ENCODE measurements around the gene ABHD17C. TPM values are rescaled to one million over a fixed set of nuclear protein-coding genes. Genes with fewer than 3 reads are reported as not detected.
"Not testable (repeated sequence)": the region's sequence is repeated elsewhere in the genome, so short reads cannot be mapped to it uniquely, and the experiment has no call there.

Gene ABHD17C
- total RNA-seq, 1 donor from 2014 or later: 12.6 TPM

DNA sequence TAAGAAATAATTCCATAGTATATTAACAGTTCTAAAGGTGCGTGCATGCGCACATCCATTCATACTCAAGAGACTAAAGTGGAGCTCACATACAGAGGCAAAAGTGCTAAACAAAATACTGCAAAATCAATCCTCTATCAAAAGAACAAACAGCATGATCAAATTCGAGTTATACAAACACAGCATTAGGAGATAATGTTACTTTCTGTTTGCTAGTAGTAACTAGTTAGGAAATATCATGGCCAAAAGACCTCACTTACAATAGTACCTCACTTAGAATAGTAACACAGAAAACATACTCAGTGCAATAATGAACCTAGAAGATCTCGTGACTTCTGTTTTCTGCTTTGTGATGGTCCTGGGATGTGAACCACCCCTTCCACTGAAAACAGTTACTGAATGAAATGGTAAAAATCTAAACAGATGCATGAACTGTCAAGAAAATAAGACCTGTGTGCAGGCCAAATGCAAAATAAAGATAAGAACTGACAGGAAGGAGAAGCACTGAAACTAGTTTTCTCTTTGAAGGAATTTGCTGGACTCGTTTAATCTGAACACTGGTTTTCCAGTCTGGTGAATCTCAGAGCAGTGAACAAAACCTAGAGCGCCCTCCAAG is 63.1 kb downstream of the ABHD17C start:
- no peak for FAIRE-seq
- no peak for DNase-seq (ENCODE audit: low spot score in 2 of 2)

DNA sequence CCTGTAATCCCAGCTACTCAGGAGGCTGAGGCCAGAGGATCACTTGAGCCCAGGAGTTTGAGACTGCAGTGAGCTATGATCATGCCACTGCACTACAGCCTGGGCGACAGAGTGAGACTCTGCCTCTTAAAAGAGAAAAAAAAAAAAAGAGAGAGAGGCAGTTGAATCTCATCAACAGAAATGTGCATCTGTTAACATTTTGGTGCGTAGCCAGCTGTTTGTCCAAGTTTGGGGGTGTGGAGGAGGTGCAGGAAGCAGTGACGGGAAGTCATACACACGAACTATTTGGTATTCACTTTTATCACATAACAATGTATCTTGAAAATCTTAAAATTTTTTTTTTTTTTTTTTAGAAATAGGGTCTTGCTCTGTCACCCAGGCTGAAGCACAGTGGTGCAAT is 65.8 kb downstream of the ABHD17C start:
- no peak for DNase-seq (ENCODE audit: low spot score in 2 of 2)

DNA sequence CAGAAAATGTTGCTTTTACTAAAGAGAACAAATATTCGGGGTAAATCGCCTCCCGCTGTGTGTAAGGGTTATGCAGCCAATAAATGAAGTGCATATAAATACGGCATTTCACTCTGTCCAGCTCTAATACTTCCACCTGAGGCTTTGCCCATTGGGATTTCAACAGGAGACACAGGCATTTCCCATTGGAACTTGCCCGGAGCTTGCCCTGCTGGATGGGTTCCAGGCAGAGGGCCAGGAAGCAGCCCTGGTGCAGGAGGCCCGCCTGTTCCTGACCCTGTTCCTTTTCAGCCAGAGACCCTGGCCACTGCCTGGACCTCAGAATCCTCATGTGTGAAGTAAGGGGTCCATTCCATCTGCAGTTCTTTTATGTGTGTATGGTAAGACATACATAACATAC is 66.6 kb downstream of the ABHD17C start:
- FAIRE-seq (no peak), DNase-seq (ENCODE audit: low spot score in 2 of 2) (no peak)

More for the DNA sequence above, 65.8 kb downstream of the ABHD17C start:
- no peak for FAIRE-seq

DNA sequence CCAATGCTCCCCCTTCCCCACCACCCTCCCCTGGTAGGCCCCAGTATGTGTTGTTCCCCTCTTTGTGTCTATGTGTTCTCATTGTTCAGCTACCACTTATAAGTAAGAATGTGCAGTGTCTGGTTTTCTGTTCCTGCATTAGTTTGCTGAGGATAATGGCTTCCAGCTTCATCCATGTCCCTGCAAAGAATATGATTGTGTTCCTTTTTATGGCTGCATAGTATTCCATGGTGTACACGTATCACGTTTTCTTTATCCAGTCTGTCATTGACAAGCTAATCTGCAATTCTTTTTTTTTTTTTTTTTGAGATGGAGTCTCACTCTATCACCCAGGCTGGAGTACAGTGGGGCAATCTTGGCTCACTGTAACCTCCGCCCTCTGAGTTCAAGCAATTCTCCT is 68.1 kb downstream of the ABHD17C start:
- FAIRE-seq; DNase-seq (ENCODE audit: low spot score in 2 of 2): not testable (repeated sequence)

DNA sequence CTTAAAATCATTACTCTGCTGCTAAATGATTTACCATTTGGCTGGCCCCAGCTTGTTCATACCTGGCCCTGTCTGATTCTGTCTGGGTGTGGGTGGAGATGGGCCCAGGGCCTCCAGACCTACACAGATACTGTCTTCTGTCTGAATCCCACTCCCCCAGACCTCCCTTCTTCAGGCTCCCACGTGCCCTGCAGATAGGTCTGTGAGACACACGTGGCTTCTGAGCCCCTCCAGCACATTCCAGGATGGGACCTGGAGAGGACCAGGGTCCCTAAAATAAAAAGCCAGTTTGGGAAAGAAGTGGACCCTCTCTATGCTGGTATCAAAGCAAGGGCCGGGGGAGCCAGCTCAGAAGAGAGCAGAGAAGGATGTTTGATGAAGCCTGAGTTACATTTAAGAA is 69.4 kb downstream of the ABHD17C start:
- FAIRE-seq (no peak), DNase-seq (ENCODE audit: low spot score in 2 of 2) (no peak)

DNA sequence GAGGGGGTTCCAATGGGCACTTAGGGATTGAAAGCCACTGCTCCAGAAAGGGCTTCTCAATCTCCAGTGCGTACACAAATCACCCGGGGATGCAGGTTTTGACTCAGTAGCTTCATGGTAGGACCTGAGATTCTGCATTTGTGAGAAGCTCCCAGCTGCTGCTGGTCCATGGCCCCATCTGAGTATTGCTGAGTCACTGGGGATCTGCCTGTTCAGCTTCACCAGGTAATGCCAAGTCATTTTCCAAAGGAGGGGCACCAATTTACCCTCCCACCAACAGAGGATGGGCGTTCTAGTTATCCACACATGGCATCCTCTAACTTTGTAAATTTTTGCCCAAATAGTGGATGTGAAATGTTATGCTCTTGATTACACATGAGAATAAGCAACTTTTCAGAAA is 71.2 kb downstream of the ABHD17C start:
- no peak for FAIRE-seq
- no peak for DNase-seq (ENCODE audit: low spot score in 2 of 2)

GRCh38 chr15:80768158-80768557 is 73.0 kb downstream of the ABHD17C start:
- FAIRE-seq: no peak
- DNase-seq (ENCODE audit: low spot score in 2 of 2): no peak

- no peak for DNase-seq (ENCODE audit: low spot score in 2 of 2)
- FAIRE-seq: no peak
Observed at GRCh38 chr15:80769153-80769828, 74.2 kb downstream of the ABHD17C start.

DNA sequence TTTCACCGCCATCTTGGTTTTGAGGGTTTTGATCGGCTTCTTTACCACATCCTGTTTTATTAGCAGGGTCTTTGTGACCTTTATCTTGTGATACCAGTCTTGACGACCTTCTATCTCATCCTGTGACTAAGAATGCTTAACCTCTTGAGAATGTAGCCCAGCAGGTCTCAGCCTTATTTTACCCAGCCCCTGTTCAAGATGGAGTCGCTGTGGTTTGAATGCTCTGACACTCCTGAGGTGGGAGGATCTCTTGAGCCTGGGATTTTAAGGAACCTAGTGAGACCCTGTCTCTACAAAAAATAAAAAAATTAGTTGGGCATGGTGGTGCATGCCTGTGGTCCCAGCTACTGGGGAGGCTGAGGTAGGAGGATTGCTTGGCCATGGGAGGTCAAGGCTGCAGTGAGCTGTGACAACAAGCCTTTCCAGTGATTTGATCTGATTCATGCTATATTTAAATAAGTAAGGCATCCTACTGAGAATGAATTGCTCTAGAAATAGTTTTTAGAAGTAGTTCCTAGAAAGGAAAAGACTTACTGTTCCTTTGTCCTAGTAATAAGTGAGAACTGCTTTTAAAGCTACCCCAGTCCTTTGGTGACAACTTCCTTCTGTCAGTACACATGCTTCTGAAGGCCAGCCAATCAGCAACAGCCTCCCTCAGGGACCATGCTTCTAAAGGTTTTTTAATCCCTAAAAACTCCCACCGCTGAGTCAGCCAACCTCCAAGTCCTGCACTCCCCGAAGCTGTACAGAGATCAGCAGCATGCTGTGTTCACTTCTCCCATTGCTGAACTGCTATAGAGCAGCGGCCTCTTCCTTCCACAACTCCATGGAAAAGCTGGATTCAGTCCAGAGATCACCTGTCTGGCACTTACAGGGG is 75.0 kb downstream of the ABHD17C start:
- no peak for FAIRE-seq

GRCh38 chr15:80773122-80773551 is 78.0 kb downstream of the ABHD17C start:
- FAIRE-seq: no peak
- no peak for DNase-seq (ENCODE audit: low spot score in 2 of 2)

More for the DNA sequence above, 75.0 kb downstream of the ABHD17C start:
- DNase-seq (ENCODE audit: low spot score in 2 of 2): no peak

GRCh38 chr15:80773792-80774352 is 78.8 kb downstream of the ABHD17C start:
- no peak for DNase-seq (ENCODE audit: low spot score in 2 of 2)
- FAIRE-seq: no peak

DNA sequence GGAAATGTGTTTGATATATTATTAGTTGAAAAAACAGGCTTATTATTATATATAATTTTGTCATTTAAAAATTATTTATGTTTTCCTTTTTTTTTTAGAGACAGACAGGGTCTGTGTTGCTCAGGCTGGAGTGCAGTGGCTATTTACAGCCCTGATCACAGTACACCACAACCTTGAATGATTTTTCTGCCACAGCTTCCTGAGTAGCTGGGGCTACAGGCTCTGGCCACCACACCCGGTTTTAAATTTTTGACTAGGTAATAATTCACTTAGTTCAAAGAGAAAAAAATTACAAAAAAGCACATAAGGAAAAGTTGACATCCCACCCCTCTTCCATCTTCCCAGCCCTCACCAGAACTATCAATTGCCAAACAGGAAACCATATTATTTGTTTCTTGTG is 79.4 kb downstream of the ABHD17C start:
- no peak for DNase-seq (ENCODE audit: low spot score in 2 of 2)
- FAIRE-seq: no peak

- no peak for FAIRE-seq
Observed at GRCh38 chr15:80775338-80775737, 80.2 kb downstream of the ABHD17C start.

GRCh38 chr15:80776420-80777045 is 81.4 kb downstream of the ABHD17C start:
- FAIRE-seq: no peak

More at GRCh38 chr15:80775338-80775737, 80.2 kb downstream of the ABHD17C start:
- no peak for DNase-seq (ENCODE audit: low spot score in 2 of 2)

GRCh38 chr15:80777137-80777536 is 82.0 kb downstream of the ABHD17C start:
- FAIRE-seq (no peak), DNase-seq (ENCODE audit: low spot score in 2 of 2) (no peak)

More at GRCh38 chr15:80776420-80777045, 81.4 kb downstream of the ABHD17C start:
- peak; percentile 63 to 70 for DNase-seq (ENCODE audit: low spot score in 2 of 2)

DNA sequence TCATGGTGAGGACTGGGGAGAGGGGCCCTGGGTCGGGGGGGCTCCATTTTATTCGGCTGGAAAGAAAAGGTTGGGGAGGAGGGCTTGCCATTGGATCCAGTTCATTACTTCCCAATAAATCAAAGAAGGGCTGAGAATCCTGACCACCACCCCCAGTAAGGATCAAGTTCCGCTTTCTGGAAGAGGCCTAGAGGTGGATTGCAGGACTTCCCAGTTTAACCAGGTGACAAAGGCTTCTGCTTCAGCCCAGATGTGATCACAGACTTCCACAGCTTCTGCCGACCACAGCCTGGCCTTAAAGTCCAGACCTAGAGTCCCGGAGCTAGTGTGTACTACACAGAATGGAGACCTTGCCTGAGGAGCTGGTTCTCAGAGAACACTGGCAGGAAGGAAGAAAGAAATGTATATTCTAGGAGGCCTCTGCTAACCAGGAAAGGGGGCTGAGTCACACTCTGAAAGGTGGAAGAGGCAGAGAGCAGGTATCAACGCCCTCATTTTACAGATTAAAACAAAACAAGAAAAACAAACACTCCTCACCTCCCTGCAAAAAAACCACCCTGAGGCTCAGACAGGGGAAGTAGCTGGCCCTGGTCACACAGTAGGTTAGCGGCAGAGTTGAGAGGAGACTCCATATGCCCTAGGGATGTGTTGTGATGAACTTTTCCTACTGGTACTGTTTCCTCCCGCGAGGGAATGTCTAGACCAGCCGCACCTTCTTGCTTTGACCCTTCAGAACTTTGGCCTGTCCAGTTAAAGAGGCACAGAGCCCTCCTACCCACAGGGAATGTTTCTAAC is 82.9 kb downstream of the ABHD17C start:
- DNase-seq (ENCODE audit: low spot score in 2 of 2) (no peak), FAIRE-seq (no peak)

GRCh38 chr15:80778621-80778963 is 83.5 kb downstream of the ABHD17C start:
- no peak for FAIRE-seq
- no peak for DNase-seq (ENCODE audit: low spot score in 2 of 2)

DNA sequence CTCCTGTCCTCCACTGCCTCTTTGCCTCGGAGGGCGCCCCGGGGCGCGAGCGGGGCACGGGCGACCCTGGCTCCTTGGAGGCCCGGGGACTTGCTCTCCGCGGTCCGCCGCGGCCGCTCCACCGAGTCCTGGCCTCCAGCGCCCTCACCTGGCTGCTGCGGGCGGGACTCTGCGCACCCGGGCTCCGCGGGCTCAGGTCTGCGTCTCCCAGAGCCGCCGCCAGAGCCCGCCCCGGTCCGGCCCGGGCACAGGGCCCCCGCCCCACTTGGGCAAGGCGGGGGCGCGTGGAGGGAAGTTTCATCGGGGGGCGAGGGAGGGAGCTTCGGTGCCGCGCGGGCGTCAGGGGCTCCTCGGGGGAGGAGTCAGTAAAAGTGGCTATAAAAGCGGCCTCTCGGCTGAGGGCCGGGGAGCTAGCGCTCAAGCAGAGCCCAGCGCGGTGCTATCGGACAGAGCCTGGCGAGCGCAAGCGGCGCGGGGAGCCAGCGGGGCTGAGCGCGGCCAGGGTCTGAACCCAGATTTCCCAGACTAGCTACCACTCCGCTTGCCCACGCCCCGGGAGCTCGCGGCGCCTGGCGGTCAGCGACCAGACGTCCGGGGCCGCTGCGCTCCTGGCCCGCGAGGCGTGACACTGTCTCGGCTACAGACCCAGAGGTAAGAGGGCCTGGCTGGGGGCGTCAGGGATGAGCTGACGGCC is 84.0 kb downstream of the ABHD17C start, which contains the start of gene CEMIP:
Gene CEMIP, plus strand, starts transcription at position 407 of the 694 bp plus-strand sequence. CDS start 94,510 bp downstream, outside the sequence.
- peak; percentile 71 to 83 for DNase-seq (ENCODE audit: low spot score in 2 of 2)
- no peak for FAIRE-seq

All from frontal cortex (tissue), 4 donors.